NCI-H1436 (cell line): ENCODE measurements around the gene SNAP91.

Experiments
- DNase-seq: peaks from one replicate; lab custom pipeline; 2025; lab: John Stamatoyannopoulos, UW

Gene SNAP91

DNA sequence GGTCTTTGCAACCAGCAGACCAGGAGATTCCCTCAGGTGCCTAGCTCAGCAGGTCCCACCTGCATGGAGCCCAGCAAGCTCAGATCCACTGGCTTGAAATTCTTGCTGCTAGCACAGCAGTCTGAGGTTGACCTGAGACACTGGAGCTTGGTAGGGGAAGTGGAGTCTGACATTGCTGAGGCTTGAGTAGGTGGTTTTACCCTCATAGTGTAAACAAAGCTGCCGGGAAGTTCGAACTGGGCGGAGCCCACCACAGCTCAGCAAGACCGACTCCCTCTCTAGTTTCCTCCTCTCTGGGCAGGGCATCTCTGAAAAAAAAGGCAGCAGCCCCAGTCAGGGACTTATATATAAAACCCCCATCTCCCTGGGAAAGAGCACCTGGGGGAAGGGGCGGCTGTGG, 162.3 kb downstream of the SNAP91 start:
- no peak for DNase-seq

DNA sequence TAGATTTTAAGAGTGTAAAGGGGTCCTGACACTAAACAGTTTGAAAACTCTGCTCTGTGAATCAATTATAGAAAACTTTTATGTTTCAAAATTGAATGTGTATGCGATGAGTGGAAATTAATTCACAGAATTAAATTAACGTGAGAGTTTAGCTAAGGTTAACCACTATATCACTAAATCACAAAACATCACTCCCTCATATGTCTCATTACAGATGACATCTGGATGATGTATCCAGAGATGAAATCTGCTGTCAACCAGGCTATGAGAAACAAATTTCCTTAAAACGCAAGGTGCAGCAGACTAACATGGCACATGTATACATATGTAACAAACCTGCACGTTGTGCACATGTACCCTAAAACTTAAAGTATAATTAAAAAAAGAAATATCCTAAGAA, 169.2 kb downstream of the SNAP91 start:
- no peak for DNase-seq

DNA sequence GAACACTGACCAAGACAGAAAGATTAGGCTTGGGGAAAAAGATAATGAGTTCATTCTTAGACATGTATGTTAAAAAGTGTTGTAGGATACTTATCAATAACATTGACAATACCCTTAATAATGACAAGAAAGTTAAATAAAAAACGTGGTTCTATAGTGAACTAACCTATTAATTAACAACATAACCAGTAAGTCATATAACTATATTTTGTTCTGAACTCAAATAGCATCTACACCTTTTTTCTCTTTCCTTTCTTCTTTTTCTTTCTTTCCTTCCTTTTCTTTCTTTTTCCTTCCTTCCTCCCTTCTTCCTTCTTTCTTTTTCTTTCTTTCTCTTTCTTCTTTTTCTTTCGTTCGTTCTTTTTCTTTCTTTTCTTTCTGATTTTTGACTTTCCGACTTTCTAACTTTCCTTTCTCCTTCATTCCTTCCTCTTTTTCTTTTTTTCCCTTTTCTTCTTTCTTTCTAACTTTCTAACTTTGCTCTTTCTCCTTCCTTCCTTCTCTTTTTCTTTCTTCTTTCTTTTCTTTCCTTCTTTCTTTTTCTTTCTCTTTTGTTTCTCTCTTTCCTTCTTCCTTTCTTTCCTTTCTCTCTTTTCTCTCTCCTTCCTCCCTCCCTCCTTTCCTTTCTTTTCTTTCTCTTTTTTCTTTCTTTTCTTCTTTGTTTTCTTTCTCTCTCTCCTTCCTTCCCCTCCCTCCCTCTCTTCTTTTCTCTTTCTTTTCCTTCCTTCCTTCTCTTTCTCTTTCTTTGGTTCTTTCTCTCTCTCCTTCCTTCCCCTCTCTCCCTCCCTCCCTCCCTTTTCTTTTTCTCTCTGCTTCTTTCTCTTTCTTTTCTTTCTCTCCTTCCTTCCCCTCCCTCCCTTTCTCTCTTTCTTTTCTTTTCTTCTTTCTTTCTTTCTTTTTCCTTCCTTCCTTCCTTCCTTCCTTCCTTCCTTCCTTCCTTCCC, 172.0 kb downstream of the SNAP91 start:
- no peak for DNase-seq

GRCh38 chr6:83536034-83536646, 172.8 kb downstream of the SNAP91 start:
- peak; percentile 6 for DNase-seq

DNA sequence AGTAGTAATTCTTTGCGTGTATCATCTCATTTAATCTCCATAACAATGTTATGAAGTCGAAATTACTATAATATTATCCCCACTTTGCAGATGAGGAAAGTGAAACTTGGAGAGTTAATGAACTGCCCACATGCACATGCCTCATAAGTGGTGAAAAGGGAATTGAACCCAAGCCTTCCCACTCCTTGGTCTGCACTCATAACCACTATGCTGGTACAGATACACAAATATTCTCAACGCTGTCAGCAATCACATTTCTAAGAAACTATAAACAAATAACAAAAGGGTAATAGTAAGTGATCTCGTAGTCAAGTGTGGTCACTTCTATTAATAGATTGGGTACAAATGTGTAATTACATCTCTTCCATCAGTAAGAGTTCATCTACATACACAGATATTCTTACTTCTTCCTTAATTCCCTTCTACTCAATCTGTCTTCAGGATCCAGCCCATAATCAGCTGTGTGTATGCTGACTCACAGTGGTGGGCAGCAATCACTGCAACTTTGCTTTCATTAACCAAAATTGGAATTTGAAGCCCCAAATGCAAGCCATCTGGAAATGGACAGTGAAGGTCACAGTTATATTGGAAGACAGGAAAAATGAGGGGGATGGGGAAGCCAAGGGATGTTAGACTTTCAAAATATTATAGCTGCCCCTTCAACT, 190.0 kb downstream of the SNAP91 start:
- DNase-seq = no peak

GRCh38 chr6:83517500-83517899, 191.4 kb downstream of the SNAP91 start:
- no peak for DNase-seq

DNA sequence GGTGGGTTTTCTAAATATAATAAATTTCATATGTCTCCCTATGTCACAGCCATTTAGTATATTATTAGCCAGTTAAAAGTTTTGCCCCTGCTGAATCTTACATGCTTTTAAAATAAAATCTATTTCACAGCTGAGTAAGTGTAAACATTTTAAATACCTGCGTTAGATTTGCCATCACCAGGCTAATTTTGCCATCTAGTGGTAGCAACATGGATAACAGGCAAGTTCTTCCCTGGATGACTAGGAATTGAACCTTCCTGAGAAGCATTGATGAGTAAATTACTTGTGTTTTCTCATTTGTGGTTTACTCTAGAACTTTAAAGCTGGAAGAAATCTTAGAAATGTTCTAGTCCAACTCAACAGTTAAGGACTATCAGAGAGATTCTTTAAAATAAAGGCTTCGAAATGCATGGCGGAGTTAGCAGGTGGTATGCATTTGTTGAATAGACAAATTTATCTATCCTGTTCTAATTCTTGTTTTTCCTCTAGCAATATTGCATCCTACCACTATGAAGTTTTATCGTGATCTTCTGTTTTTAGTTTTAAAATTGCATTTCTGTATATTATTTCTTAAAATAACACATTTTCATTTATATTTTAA, 193.9 kb downstream of the SNAP91 start:
- DNase-seq = peak; percentile 17

DNA sequence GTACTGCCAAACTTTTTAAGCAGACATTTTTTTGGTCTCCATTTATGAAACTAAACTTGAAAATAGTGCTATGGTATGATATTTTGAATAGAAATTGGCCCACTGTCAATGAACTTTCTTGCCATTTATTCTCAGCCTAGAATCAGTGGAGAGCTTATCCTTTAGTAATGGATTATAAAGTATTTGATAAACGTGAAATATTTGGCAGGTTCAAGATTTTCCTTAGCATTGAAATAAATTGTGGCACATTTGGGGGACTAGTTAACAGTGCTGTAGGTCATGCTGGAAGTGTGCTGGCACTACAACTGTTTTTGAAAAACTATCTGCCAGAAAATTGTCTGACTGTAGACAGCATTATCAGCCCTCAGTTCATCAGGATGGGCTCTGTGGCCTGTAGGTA, 194.4 kb downstream of the SNAP91 start:
- no peak for DNase-seq

- DNase-seq = peak; percentile 9
Measured at GRCh38 chr6:83511901-83512681, 196.8 kb downstream of the SNAP91 start, which contains the start of gene PRSS35. PRSS35 (plus strand) TSS chr6:83512534; CDS start chr6:83523442, 10,908 bp downstream.

- no peak for DNase-seq
Measured at GRCh38 chr6:83511266-83511665, 197.6 kb downstream of the SNAP91 start.

DNA sequence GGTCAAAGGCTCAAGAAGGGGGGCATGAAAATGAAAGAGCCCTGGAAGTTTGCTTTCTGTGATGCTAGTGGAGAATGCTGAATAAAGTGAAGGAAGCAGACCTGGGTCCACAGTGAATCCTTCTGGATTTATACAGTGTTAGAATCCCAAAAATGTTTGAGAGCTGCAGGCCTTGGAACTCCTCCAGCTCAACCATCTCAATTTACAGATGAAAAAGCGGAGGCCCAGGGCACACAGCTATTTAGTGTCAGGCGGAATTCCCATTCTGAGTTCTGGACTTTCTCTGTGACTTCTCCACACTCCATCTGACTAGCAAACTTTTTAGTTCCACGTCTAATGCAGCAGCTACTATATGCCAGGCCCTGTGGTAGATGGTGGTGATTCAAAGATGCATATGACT, 198.1 kb downstream of the SNAP91 start:
- no peak for DNase-seq

GRCh38 chr6:83509441-83509840, 199.5 kb downstream of the SNAP91 start:
- DNase-seq = no peak

DNA sequence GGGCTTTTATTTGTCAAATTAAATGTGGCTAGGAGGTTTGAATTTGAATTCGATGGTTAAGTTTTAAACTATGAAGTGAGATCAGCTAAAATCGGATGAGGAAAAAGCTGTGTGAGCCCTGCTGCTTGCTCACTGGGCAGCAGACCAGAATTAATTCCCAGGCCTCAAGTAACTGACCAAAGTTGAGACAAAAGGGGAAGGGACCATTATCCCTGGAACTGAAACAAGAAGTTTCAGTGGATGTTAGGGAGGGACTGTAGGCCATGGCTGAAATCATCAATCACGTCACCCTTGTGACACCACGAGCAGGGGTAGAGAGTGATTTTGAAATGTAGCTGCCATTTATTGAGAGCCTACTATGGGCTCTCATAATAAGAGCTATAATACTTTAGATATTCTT, 203.5 kb downstream of the SNAP91 start:
- no peak for DNase-seq
